Fibroblast of lung (primary cell): ENCODE data around the gene C6orf136. TPM values are rescaled to one million over a fixed set of nuclear protein-coding genes. Genes with fewer than 3 reads are reported as not detected.

Experiments
- DNase-seq, 2 donors: peaks; one replicate each; pipeline versions ENCODE4 v3.0.0 to v3.0.0-alpha.2; 2010; ENCODE audit warnings: low read depth in 2 of 2
- H2AFZ ChIP-seq: 2 replicates; pipeline ENCODE4 v1.5.1; 2012; ENCODE audit warnings: low read length, control low read depth, inconsistent platforms
- H3K27ac ChIP-seq: 2 replicates; pipeline ENCODE4 v1.5.1; 2011; ENCODE audit warnings: low read length, control low read depth; ENCODE audit not compliant: insufficient read depth
- H3K27me3 ChIP-seq: 2 replicates; pipeline ENCODE4 v1.5.1; 2011; ENCODE audit warnings: mild to moderate bottlenecking, low read length; ENCODE audit not compliant: control insufficient read depth, insufficient read depth
- H3K36me3 ChIP-seq: 2 replicates; pipeline ENCODE4 v1.5.1; 2011; ENCODE audit warnings: low read length; ENCODE audit not compliant: control insufficient read depth, insufficient read depth
- H3K4me1 ChIP-seq: 2 replicates; pipeline ENCODE4 v1.5.1; 2011; ENCODE audit warnings: low read length; ENCODE audit not compliant: control insufficient read depth, insufficient read depth; ENCODE audit errors: extremely low read depth
- H3K4me2 ChIP-seq: 2 replicates; pipeline ENCODE4 v1.5.1; 2011; ENCODE audit warnings: low read length, control low read depth; ENCODE audit not compliant: insufficient read depth; ENCODE audit errors: extremely low read depth
- H3K4me3 ChIP-seq, 4 experiments: fragments of 200-600 bp in 1 of 4; sonication (generic) in 1 of 4; replicated peaks in 1 of 4; 2 replicates each; pipeline ENCODE4 v1.5.1; 2011 to 2016; ENCODE audit warnings: low read length in 4 of 4, low read depth in 3 of 4, mild to moderate bottlenecking in 3 of 4, control low read depth in 2 of 4, inconsistent platforms in 1 of 4, mixed read lengths in 1 of 4; ENCODE audit not compliant: insufficient read depth in 1 of 4; ENCODE audit errors: control extremely low read depth in 1 of 4
- H3K79me2 ChIP-seq: 2 replicates; pipeline ENCODE4 v1.5.1; 2012; ENCODE audit warnings: mild to moderate bottlenecking, low read length, inconsistent platforms; ENCODE audit not compliant: control insufficient read depth, insufficient read depth
- H3K9ac ChIP-seq: 2 replicates; pipeline ENCODE4 v1.5.1; 2011; ENCODE audit warnings: mild to moderate bottlenecking, low read length, control low read depth; ENCODE audit not compliant: insufficient read depth
- H3K9me3 ChIP-seq: 2 replicates; pipeline ENCODE4 v1.5.1; 2012; ENCODE audit warnings: low read depth, low read length; ENCODE audit not compliant: control insufficient read depth, insufficient read depth
- H4K20me1 ChIP-seq: 2 replicates; pipeline ENCODE4 v1.5.1; 2011; ENCODE audit warnings: low read length; ENCODE audit not compliant: control insufficient read depth, insufficient read depth; ENCODE audit errors: extremely low read depth
- EZH2 ChIP-seq: IDR thresholded peaks from 2 replicates; pipeline ENCODE4 v1.5.1; 2012; ENCODE audit warnings: low read length, control low read depth, mild to moderate bottlenecking; ENCODE audit errors: missing control alignments
- polyA plus RNA-seq, 2 donors: library from polyadenylated mRNA; depleted of rRNA in 1 of 2; stranded (reverse) in 1 of 2; unstranded in 1 of 2; fragments of >200 nt; gene quantifications; 2 replicates each; pipeline ENCODE4 v1.2.1, GENCODE V29; 2011 to 2012; ENCODE audit warnings: missing spikeins in 1 of 2
- total RNA-seq: library from RNA; depleted of rRNA; stranded (reverse); fragments of >200 nt; gene quantifications from 2 replicates; pipeline ENCODE4 v1.2.1, GENCODE V29; 2014
- TF ChIP-seq, protein P1 (sequence below), 2 donors: IDR thresholded peaks in 1 of 2; conservative IDR thresholded peaks in 1 of 2; 1 replicate in 1 of 2; 2 replicates in 1 of 2; pipeline ENCODE4 v1.5.1; 2011 to 2012; ENCODE audit warnings: low read length in 2 of 2, control low read depth in 1 of 2, inconsistent platforms in 1 of 2, low read depth in 1 of 2, mild to moderate bottlenecking in 1 of 2

C6orf136 gene
- total and polyA plus RNA-seq, 2 donors (not counting 1 experiment from before 2014, with no cell fraction given), result 2.5 to 3.6 TPM

- Histone ChIP-seq H3K4me2 (no peak overlapping the region), H3K9me3 (no peaks in the 10 kb centered on the region), H4K20me1 (no peaks in the 10 kb centered on the region), H3K27ac (no peak overlapping the region), H3K4me3 (no peak overlapping the region), H3K36me3 (peaks cover 3% of the 10 kb centered on the region), H2AFZ (no peak overlapping the region), H3K9ac (no peak overlapping the region), H3K4me1 (no peaks in the 10 kb centered on the region), H3K27me3 (no peaks in the 10 kb centered on the region), H3K79me2 (no peaks in the 10 kb centered on the region)
- no peak for DNase-seq
- TF ChIP-seq EZH2, result no peak
- TF ChIP-seq, protein P1, sequence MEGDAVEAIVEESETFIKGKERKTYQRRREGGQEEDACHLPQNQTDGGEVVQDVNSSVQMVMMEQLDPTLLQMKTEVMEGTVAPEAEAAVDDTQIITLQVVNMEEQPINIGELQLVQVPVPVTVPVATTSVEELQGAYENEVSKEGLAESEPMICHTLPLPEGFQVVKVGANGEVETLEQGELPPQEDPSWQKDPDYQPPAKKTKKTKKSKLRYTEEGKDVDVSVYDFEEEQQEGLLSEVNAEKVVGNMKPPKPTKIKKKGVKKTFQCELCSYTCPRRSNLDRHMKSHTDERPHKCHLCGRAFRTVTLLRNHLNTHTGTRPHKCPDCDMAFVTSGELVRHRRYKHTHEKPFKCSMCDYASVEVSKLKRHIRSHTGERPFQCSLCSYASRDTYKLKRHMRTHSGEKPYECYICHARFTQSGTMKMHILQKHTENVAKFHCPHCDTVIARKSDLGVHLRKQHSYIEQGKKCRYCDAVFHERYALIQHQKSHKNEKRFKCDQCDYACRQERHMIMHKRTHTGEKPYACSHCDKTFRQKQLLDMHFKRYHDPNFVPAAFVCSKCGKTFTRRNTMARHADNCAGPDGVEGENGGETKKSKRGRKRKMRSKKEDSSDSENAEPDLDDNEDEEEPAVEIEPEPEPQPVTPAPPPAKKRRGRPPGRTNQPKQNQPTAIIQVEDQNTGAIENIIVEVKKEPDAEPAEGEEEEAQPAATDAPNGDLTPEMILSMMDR (conservative IDR thresholded peaks at IDR 0.05 in 1 of 2, IDR thresholded peaks at IDR 0.05 in 1 of 2; ENCODE audit: low read depth in 1 of 2, low read length in 2 of 2), result no peak
Measured at GRCh38 chr6:30640481-30640880, 6.5 kb upstream of the C6orf136 start.

DNA sequence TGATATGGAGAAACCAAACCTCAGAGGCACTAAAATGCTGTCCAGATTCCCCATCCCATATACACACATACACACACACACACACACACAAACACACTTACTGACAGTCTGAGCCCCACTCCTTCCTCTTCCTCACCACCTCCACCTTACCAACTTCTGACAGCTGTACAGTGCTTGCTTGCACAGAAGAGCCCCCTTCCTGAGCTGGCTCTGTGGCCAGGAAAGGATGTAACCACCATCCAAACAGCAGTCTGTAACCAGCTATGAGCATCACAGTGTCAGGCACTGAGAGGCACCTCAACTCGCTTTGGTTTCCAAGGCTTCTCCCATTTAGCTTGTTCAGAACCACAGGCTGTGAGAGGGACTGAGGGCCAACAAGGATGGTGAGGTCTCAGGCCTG, 5.9 kb upstream of the C6orf136 start:
- DNase-seq, result no peak
- no peak overlapping the region for H3K9ac ChIP-seq
- H3K27ac ChIP-seq, result no peak overlapping the region
- no peaks in the 10 kb centered on the region for H3K4me1 ChIP-seq
- no peak overlapping the region for H3K4me2 ChIP-seq
- H3K4me3 ChIP-seq, result no peak overlapping the region
- H2AFZ ChIP-seq, result no peak overlapping the region
- no peaks in the 10 kb centered on the region for H4K20me1 ChIP-seq
- no peaks in the 10 kb centered on the region for H3K27me3 ChIP-seq
- H3K79me2 ChIP-seq, result no peaks in the 10 kb centered on the region
- H3K9me3 ChIP-seq, result no peaks in the 10 kb centered on the region
- TF ChIP-seq, protein P1 (conservative IDR thresholded peaks at IDR 0.05 in 1 of 2, IDR thresholded peaks at IDR 0.05 in 1 of 2; ENCODE audit: low read depth in 1 of 2, low read length in 2 of 2), result no peak
- no peak for TF ChIP-seq EZH2
- H3K36me3 ChIP-seq, result peaks cover 3% of the 10 kb centered on the region

DNA sequence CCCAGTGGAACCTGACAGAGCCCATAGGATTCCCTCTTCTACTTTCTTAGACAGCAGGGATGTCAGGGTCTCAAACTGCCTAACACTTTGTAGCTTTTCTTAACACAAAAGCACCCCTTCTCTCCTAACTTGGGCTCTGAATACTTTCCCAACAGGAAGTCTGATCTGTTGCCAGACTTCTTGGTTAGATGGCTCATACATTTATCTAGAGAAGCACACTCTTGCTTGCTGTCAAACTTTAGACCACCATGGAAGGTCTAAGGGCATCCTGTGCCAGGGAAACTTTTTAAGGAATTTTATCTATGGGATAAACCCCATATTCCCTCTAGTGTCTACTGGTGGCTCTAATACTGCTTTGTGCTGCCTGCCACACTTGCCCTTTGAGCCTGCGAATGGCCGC, 3.3 kb upstream of the C6orf136 start:
- no peak overlapping the region for H3K4me2 ChIP-seq
- H3K27me3 ChIP-seq, result no peaks in the 10 kb centered on the region
- H3K79me2 ChIP-seq, result peaks cover 11% of the 10 kb centered on the region
- H3K27ac ChIP-seq, result no peak overlapping the region
- TF ChIP-seq, protein P1 (conservative IDR thresholded peaks at IDR 0.05 in 1 of 2, IDR thresholded peaks at IDR 0.05 in 1 of 2; ENCODE audit: low read depth in 1 of 2, low read length in 2 of 2), result no peak
- no peak for TF ChIP-seq EZH2
- no peaks in the 10 kb centered on the region for H3K9me3 ChIP-seq
- H4K20me1 ChIP-seq, result no peaks in the 10 kb centered on the region
- DNase-seq, result no peak
- no peak overlapping the region for H2AFZ ChIP-seq
- H3K4me1 ChIP-seq, result peaks cover 4% of the 10 kb centered on the region
- peaks cover 4% of the 10 kb centered on the region for H3K36me3 ChIP-seq
- no peak overlapping the region for H3K4me3 ChIP-seq
- no peak overlapping the region for H3K9ac ChIP-seq
